Coronary artery (tissue), 2 donors: ENCODE data around the gene SET.

Experiments used
- DNase-seq: peaks from one replicate; pipeline ENCODE4 v3.0.0-alpha.2; 2017; ENCODE audit warnings: low spot score
- H3K27ac ChIP-seq, 2 donors: fragments of 200-600 bp; sonication (generic); one replicate each; pipeline ENCODE4 v1.5.1; 2016 to 2019
- H3K4me3 ChIP-seq: fragments of 200-600 bp; sonication (generic); 2 replicates; pipeline ENCODE4 v1.5.1; 2016; ENCODE audit warnings: mild to moderate bottlenecking, moderate library complexity
- TF ChIP-seq, protein P1 (sequence below): fragments of 200-600 bp; sonication (generic); IDR thresholded peaks from one replicate; pipeline ENCODE4 v1.5.1; 2019; ENCODE audit warnings: antibody characterized with exemption

Gene SET

DNA sequence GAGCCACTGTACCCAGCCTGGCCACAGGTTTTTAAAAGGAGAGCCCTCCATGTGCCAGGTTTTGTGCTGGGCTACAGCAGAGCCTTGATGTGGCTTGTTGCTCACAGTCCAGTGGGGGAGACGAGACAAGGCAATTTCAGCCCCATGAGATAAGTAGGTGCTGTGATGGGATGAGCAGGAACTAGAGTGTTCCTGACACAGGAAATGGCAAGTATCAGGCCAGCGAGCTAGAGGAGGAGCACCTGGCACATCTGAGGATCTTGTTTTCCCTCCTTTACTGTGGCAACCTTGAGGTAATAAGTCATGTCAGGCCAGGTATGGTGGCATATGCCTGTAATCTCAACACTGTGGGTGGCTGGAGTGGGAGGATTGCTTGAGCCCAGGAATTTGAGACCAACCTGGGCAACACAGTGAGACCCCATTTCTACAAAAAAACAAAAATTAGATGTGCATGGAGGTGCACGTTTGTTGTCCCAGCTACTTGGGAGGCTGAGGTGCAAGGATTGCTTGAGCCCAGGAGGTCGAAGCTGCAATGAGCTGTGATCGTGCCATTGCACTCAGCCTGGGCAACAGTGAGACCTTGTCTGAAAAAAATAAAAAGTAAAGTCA lies 38.7 kb downstream of the SET start:
- TF ChIP-seq, protein P1, sequence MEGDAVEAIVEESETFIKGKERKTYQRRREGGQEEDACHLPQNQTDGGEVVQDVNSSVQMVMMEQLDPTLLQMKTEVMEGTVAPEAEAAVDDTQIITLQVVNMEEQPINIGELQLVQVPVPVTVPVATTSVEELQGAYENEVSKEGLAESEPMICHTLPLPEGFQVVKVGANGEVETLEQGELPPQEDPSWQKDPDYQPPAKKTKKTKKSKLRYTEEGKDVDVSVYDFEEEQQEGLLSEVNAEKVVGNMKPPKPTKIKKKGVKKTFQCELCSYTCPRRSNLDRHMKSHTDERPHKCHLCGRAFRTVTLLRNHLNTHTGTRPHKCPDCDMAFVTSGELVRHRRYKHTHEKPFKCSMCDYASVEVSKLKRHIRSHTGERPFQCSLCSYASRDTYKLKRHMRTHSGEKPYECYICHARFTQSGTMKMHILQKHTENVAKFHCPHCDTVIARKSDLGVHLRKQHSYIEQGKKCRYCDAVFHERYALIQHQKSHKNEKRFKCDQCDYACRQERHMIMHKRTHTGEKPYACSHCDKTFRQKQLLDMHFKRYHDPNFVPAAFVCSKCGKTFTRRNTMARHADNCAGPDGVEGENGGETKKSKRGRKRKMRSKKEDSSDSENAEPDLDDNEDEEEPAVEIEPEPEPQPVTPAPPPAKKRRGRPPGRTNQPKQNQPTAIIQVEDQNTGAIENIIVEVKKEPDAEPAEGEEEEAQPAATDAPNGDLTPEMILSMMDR = no peak
- no peak for DNase-seq
- no peak overlapping the region for H3K4me3 ChIP-seq
- H3K27ac ChIP-seq = no peak overlapping the region

DNA sequence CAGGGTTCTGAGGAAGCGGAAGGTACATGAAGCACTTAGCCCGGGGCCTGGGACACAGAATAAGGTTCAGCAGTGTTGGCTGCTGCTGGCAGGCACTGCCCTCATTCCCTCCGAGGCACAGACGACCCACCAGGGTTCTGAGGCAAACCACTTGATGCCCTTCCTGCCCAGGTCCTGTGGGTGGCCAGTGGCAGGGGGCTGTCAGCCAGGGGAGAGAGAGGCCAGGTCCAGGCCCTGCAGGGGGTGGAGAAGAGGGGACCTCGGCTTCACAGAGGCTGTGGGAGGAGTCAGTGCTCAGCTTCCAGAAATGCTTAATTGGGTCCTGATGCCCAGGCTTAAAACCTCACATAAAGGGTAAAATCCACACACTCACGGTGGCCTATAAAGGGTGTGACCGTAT lies 39.3 kb downstream of the SET start:
- H3K4me3 ChIP-seq = no peak overlapping the region
- no peak overlapping the region for H3K27ac ChIP-seq
- TF ChIP-seq, protein P1 = no peak
- DNase-seq = no peak

DNA sequence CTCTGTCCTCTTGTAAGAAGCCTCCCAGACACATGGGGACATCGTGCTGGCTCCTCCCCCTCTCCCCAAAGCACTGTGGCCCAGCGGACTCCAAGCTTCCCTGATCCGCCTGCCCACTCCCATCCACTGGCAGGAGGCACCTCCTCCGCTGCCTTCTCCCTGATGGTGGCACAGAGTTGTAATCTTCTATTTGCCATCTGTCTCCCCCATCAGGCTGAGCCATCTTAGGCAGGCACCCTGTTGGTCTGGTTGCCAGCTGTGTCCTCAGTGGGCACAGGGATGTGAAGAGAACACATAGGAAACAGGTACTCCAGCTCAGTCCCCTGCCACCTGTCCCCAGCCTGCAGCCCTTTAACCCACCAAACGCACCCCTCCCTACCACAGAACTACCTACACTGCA lies 40.3 kb downstream of the SET start:
- Histone ChIP-seq H3K4me3 (no peak overlapping the region), H3K27ac (no peak overlapping the region)
- DNase-seq = no peak
- TF ChIP-seq, protein P1 = no peak

DNA sequence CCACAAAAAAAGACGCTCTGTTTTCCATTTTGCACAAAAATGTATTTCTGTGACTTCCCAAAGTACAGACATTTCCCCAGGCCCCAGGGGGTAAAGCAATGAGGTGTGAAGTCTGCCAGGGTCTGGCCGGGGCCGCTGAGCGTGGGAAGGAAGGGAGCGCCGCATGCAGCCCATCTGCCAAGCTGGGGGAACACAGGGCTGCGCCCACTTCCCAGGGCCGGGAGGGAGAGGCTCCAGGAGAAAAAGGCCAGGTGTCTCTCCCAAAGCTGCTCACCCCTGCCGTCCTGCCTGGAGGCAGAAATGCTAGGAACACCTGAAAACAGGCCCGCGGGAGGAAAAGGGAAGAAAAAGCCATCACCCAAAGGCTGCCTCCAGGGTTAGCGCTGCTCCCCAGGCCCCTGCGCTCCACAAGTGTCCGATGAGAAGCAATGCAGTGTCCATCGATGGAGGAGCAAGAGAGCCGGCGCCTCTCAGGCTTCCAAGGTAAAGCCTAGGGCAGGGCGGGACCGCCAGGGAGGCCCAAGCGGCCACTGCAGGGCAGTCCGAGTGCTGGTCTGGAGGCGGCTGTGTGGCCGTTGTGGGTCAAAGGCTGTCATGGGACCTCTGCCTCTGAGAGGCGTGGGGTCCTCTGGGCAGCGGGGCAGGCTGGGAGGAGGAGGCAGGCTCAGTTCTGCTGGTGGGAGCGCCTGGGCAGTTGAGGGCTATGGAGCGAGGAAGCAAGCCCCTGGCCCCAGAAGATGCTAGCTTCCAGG lies 40.9 kb downstream of the SET start:
- TF ChIP-seq, protein P1 = no peak
- no peak overlapping the region for H3K4me3 ChIP-seq
- no peak for DNase-seq

DNA sequence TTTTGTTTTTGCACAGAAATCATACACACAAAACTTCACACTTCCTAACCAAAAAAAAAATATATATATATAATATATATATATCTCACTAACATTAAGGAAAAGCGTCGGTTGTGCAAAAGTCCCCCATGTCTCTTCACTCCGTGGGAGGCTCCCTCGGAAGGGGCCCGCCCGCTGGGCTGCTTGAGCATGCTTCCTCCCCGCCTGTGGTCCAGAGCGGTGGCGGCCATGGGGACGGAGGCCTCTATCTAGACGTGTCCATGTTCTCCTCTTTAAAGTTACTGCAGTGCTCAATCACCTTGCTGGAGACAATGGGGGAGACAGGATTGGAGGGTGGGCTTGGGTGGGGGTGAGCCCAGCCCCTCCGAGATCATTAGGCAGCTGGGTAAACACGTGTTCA lies 42.1 kb downstream of the SET start:
- H3K4me3 ChIP-seq = no peak overlapping the region
- H3K27ac ChIP-seq = no peak overlapping the region
- TF ChIP-seq, protein P1 = no peak
- DNase-seq = no peak

More for the DNA sequence above, 40.9 kb downstream of the SET start:
- no peak overlapping the region for H3K27ac ChIP-seq

DNA sequence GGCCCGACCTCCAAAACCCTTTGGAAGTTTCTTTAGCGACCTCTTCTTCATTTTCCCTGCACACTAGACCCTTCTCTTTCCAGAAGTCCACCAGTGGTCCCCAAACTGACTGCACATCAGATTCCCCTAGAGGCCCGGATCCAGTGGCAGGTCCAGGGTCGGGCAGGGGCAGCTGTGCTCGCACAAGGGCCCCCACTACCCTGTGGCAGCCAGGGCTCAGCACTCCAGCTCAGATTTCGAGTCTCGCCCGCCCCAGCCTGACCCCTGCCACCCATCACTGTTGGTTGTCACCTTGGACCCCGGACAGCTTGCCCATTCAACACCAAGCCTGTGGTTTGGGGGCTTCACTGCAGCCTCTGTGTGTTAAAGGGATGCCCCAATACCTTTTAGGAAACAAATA lies 42.7 kb downstream of the SET start:
- Histone ChIP-seq H3K4me3 (no peak overlapping the region), H3K27ac (no peak overlapping the region)
- TF ChIP-seq, protein P1 = no peak
- DNase-seq = no peak

DNA sequence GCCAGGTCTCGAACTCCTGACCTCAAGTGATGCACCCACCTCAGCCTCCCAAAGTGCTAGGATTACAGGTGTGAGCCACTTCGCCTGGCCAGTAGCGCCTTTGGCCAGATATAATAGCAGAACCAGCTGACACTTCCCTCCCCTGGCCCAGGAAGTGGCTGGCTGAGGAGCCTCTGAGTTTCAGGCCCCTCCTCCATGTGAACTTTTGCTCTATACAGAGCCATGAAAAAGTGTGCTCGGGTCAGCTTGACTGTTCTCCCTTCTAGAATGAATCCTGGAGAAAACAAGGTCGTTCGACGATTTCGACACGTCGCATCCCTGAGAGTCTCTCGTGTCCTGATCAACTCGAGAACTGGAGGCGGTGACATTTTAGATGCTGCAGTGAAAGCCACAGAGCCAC lies 43.6 kb downstream of the SET start:
- DNase-seq = no peak
- TF ChIP-seq, protein P1 = no peak
- Histone ChIP-seq H3K4me3 (no peak overlapping the region), H3K27ac (no peak overlapping the region)
